Measurements from ENCODE around the gene GRIK4.

The GRIK4 gene

DNA sequence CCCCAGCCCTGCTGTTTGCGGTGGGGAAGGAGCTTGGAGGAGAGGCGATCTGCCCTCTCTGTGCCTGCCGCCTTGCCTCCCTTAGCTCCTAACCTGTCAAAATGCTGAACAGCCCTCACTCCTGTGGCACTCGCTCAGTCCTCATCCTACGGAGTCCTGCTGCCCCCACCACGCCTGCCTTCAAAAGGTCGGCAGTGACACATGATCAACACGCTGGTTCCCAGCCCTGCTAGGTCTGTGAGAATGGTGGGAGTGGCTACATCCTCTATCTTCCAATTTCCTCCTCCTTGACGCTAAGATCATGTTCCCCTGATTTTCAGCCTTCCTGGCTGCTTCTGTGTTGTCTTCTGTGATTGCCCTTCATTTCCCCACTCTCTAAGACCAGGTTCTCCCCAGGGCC is 392.1 kb downstream of the GRIK4 start:
- Histone ChIP-seq H3K36me3 (ENCODE audit: control insufficient read depth, low read length) (no peaks in the 10 kb centered on the region), H3F3A (ENCODE audit: control insufficient read depth, insufficient read depth) (no peaks in the 10 kb centered on the region), H3K4me3 (ENCODE audit: low read length) (no peak overlapping the region), H3K79me2 (ENCODE audit: control insufficient read depth, low read length) (no peaks in the 10 kb centered on the region), H3K9me3 (ENCODE audit: control insufficient read depth, insufficient read depth, low read length) (no peaks in the 10 kb centered on the region), H3K27me3 (ENCODE audit: control insufficient read depth, low read length) (no peaks in the 10 kb centered on the region), H3K4me2 (ENCODE audit: low read length) (no peak overlapping the region), H4K20me1 (ENCODE audit: control insufficient read depth, insufficient read depth, low read depth, low read length) (no peaks in the 10 kb centered on the region), H3K4me1 (ENCODE audit: control insufficient read depth, low read length) (no peaks in the 10 kb centered on the region), H3K27ac (ENCODE audit: low read depth, low read length) (no peak overlapping the region), H3K9me2 (replicated peaks; ENCODE audit: control insufficient read depth, low read length) (no peaks in the 10 kb centered on the region)
- TF ChIP-seq EZH2phosphoT487 (IDR thresholded peaks at IDR 0.05; ENCODE audit: borderline replicate concordance, low read length) (no peak), CTCF (IDR thresholded peaks at IDR 0.05; ENCODE audit: low read depth, low read length, poor library complexity, severe bottlenecking) (no peak)

DNA sequence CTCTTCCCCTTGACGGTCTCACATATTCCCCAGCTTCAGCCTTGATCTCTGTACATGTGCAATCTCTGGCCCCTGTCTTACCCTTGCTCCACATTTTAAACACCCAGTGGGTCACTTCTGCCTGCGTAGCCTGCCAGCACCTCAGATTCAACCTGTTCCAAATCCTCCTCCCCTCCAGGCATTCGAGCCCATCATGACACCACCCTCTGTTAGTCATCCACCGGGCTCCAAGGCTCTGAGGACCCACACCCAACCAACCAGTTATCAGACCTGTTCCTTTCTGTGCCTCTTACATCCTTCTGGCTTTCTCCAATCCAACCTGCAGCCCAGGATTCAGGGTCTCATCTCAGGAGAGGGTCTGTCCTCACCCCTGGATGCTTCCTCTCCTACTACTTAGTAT is 392.6 kb downstream of the GRIK4 start:
- TF ChIP-seq EZH2phosphoT487 (IDR thresholded peaks at IDR 0.05; ENCODE audit: borderline replicate concordance, low read length) (no peak), CTCF (IDR thresholded peaks at IDR 0.05; ENCODE audit: low read depth, low read length, poor library complexity, severe bottlenecking) (no peak)

GRCh38 chr11:120906766-120907165 is 395.2 kb downstream of the GRIK4 start:
- no peak overlapping the region for H3K4me3 ChIP-seq (ENCODE audit: low read length)
- no peak overlapping the region for H3K27ac ChIP-seq (ENCODE audit: low read depth, low read length)
- H3K4me2 ChIP-seq (ENCODE audit: low read length) = no peak overlapping the region
- no peaks in the 10 kb centered on the region for H3K79me2 ChIP-seq (ENCODE audit: control insufficient read depth, low read length)
- H3K9me2 ChIP-seq (replicated peaks; ENCODE audit: control insufficient read depth, low read length) = no peaks in the 10 kb centered on the region
- no peaks in the 10 kb centered on the region for H3K9me3 ChIP-seq (ENCODE audit: control insufficient read depth, insufficient read depth, low read length)
- H4K20me1 ChIP-seq (ENCODE audit: control insufficient read depth, insufficient read depth, low read depth, low read length) = no peaks in the 10 kb centered on the region
- no peaks in the 10 kb centered on the region for H3K4me1 ChIP-seq (ENCODE audit: control insufficient read depth, low read length)
- TF ChIP-seq EZH2phosphoT487 (IDR thresholded peaks at IDR 0.05; ENCODE audit: borderline replicate concordance, low read length) = no peak
- no peak for TF ChIP-seq CTCF (IDR thresholded peaks at IDR 0.05; ENCODE audit: low read depth, low read length, poor library complexity, severe bottlenecking)
- H3F3A ChIP-seq (ENCODE audit: control insufficient read depth, insufficient read depth) = no peaks in the 10 kb centered on the region
- H3K36me3 ChIP-seq (ENCODE audit: control insufficient read depth, low read length) = no peaks in the 10 kb centered on the region
- H3K27me3 ChIP-seq (ENCODE audit: control insufficient read depth, low read length) = peaks cover 2% of the 10 kb centered on the region; the same call in 1 of the 2 replicates

More for the DNA sequence above, 392.6 kb downstream of the GRIK4 start:
- Histone ChIP-seq H3K36me3 (ENCODE audit: control insufficient read depth, low read length) (no peaks in the 10 kb centered on the region), H3K4me3 (ENCODE audit: low read length) (no peak overlapping the region), H3K4me1 (ENCODE audit: control insufficient read depth, low read length) (no peaks in the 10 kb centered on the region), H4K20me1 (ENCODE audit: control insufficient read depth, insufficient read depth, low read depth, low read length) (no peaks in the 10 kb centered on the region), H3K9me3 (ENCODE audit: control insufficient read depth, insufficient read depth, low read length) (no peaks in the 10 kb centered on the region), H3K9me2 (replicated peaks; ENCODE audit: control insufficient read depth, low read length) (no peaks in the 10 kb centered on the region), H3K4me2 (ENCODE audit: low read length) (no peak overlapping the region), H3K79me2 (ENCODE audit: control insufficient read depth, low read length) (no peaks in the 10 kb centered on the region), H3K27me3 (ENCODE audit: control insufficient read depth, low read length) (no peaks in the 10 kb centered on the region), H3F3A (ENCODE audit: control insufficient read depth, insufficient read depth) (no peaks in the 10 kb centered on the region), H3K27ac (ENCODE audit: low read depth, low read length) (no peak overlapping the region)

Measured in DOHH2 (cell line).